A204.1 (cell line): ENCODE data around the gene ZFP69B.
"Not testable (repeated sequence)": the region's sequence is repeated elsewhere in the genome, so short reads cannot be mapped to it uniquely, and the experiment has no call there.

Experiments used
- FAIRE-seq: peaks from 2 replicates; lab custom pipeline; 2012; peaks lifted over from hg19 to GRCh38; lab: Jason Lieb, UNC

ZFP69B gene

DNA sequence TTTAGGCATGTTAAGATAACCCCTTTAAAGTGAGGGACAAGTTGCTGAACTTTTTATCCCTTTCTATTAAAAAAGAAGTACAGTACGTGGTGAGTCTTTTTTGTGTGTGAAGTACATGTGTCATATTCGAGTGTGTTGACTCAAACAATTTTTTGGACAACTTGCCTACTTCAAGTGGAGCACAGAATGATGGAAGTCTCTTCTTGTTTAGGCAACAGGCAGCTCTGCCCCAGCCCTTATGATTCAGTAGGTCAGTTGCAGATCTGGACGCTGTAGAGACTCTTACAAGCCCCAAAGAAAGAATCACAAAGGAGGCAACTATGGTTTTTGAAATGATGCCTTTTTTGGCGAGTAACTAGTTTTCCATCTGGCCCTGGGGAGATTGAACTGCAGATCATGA, 14.4 kb upstream of the ZFP69B start:
- no peak for FAIRE-seq

DNA sequence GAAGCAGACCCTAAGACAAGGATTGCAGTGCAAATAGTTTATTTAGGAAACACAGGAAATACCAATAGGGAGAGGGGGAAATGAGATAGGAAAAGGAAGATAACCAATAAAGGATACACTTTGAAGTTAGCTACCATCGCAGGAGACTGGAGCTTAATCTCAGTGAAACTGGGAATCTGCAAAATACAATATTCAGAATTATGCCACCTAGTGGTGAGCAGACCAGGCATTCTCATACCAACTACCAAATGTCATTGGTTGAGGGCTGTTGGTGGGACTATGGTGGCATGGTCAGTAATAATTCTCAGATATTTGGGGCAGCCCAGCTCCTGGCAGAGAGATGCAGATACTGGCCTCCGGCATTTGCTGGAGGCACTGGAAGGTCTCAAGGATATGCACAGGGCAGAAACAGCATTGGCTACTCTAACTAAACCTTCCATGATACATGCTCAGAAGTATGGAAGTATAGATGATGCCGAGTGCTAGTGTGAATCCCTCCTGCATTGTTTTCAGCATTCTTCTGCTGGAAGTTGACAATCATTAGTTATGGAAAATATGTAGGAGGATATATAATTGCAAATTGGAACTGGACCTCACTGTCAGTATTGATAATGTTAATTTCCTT, 11.8 kb upstream of the ZFP69B start:
- FAIRE-seq: no peak

DNA sequence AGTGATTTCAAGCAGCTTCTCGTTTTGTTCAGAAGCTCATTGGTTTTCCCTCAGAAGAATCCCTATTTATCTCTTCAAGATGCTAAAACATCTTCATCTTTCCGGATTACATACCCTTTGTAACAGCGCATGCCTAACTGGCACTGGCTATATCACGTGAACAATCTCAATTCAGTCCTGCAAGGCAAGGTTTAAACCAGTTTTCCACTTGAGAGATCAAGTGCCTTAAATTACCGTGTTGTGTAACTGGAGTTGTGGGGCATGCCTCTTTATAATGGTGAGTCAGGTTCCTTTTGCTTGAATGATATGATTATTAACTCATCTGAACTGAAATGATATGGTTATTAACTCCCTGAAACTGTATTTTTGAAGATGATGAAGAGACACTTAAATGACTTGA, 11.0 kb upstream of the ZFP69B start:
- no peak for FAIRE-seq

DNA sequence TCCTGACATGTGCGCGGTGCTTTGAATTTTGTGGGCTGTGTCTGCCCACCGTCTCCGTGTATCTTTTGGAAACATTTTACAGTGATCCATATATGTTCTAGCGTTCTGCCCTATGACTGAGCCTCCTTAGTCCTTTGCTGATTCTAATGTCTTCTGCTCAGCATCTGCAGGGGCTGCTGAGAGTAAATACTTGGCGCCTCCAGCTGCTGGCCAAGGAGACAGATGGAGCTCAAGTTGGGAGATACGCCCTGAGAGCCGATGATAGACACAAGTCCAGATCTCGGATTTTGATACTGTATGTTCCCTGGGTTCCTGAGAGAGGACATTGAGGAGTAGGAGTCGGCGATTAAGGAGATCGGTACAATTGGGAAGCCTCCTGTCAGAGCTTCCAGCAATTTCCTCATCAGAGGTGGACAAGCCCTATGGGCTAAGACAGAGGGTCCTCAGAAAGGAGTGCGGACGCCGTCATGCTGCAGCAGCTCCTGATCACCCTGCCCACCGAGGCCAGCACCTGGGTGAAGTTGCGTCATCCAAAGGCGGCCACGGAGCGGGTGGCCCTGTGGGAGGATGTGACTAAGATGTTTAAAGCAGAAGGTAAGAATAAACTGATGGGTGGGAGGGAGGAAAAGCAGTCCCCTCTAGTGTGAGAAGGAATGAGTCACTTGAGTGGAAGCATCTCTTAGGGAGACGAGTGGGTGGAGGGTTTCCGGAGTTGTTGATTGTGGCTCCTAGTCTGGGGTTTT, 390 bp downstream of the ZFP69B start:
- FAIRE-seq: no peak

DNA sequence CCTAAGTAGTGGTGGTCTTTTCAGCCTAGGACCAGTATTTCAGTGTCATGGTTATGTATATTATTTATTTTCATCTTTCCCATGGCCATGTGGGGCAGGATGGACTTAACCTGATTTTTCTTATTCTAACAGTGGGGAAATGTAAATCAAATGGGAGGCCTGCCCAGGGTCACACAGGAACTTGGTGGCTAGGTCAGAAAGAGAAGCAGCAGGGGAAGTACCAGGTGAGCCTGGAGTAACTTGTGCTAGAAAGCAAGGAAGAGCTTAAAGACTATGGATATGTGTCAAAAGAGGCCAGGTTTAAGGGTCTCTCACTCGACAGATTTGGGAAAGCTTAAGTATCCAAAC, 936 bp downstream of the ZFP69B start:
- no peak for FAIRE-seq

DNA sequence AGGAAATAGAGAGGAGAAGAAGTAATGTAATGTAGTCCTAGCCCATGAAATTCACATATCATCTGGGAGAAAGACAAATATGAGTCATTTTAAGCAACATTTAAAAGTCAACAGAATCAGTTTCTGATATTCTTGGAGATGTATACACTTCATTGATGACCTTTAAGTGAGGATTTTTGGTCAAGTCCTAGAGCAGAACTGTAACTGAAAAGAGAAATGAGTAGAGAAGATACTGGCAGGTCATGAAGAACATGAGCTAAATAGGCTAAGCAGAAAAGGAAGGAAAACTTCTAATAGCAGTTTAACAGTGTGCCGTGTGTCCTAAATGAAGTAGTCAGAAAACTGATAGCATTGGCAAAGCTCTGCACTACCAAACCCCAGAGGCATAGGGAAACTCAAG, 4.6 kb downstream of the ZFP69B start:
- no peak for FAIRE-seq

DNA sequence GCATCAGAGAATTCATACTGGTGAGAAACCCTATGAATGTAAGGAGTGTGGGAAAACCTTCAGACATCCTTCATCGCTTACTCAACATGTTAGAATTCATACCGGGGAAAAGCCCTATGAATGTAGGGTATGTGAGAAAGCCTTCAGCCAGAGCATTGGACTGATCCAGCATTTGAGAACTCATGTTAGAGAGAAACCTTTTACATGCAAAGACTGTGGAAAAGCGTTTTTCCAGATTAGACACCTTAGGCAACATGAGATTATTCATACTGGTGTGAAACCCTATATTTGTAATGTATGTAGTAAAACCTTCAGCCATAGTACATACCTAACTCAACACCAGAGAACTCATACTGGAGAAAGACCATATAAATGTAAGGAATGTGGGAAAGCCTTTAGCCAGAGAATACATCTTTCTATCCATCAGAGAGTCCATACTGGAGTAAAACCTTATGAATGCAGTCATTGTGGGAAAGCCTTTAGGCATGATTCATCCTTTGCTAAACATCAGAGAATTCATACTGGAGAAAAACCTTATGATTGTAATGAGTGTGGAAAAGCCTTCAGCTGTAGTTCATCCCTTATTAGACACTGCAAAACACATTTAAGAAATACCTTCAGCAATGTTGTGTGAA, 12.8 kb downstream of the ZFP69B start:
- no peak for FAIRE-seq

DNA sequence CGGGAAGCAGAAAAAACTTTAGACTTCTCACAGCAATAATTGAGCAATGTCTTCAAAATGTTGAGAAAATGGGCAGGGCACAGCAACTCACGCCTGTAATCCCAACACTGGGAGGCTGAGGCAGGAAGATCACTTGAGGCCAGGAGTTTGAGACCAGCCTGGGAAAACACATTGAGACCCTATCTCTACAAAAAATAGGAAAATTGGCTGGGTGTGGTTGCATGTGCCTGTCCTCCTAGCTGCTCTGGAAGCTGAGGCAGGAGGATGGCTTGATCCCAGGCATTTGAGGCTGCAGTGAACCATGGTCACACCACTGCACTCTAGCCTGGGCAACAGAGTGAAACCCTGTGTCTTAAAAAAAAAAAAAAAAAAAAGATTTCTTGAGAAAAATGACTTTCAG, 19.1 kb downstream of the ZFP69B start:
- no peak for FAIRE-seq

DNA sequence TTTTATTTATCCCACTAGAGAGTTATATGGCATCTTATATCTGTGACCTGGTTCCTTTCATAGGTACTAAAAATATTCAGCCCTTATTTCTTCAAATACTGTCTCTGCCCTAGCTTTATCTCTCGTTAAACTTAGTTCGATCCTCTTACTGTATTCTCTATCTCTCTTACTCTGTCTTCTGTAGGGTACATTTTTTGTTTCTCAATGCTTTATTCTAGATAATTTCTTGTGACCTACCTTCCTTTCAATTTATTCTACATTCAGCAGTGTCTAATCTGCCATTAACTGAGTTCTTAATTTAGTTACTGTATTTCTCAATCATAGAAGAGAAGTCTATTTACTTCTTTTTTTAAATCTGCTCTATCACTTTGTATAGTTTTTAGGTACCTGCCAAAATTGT, 25.0 kb downstream of the ZFP69B start:
- no peak for FAIRE-seq

DNA sequence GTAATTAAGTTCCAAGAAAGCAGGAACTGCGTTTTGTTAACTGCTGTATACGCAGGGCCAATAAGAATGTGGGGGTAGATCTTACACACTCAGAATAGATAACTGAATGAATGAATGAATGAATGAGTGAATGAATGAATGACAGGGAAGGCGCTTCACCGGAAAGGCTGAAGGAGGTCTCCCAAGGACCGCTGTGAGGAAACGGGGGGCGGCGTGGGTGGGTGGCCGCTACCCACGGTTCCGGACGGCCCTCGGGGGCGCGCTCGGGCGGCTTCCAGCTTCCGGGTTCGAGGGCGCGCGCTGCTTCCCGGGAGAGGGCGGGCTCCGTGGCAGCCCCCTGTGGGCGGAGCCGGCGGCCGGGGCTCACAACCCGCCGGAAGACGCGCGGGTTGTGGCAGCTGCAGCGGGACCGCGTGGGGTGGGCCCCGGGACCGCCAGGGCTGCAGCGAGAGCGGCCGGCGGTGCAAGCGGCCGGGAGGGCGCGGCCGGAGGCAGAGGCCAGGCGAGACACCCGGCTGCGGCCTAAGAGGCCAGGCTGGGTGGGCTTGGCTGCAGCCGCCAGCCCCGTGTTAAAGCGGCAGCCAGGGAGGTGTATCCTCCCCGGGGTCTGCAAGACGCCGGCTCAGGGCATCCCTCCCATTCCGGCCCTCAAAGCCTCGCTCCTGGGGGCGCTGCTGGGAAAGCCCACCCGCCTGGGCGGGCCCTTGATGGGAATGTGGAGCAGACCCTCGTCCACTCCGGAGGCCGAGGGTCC, 26.8 kb downstream of the ZFP69B start, which contains the start of gene ZFP69:
Gene ZFP69, plus strand, starts transcription at position 367 of the 754 bp plus-strand sequence. CDS start 2,072 bp downstream, outside the sequence.
- no peak for FAIRE-seq

DNA sequence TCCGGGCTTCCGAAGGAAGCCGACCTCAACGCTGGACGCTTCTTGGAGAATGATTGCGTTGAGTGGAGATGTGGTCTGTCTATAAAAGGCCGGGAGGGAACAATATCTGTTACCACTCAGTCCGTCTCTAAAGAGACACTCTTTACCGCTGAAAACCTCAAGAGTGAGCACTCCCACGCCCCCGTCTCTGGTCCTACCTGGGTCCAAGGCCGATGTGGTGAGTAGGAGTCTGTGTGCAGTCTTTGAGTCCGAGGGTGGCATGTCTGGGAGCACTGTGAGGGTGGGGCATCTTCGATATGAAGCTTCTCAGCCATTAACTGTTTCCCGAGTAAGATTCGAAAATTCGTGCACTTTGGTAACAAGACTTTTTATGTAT, 27.4 kb downstream of the ZFP69B start:
- FAIRE-seq: no peak

DNA sequence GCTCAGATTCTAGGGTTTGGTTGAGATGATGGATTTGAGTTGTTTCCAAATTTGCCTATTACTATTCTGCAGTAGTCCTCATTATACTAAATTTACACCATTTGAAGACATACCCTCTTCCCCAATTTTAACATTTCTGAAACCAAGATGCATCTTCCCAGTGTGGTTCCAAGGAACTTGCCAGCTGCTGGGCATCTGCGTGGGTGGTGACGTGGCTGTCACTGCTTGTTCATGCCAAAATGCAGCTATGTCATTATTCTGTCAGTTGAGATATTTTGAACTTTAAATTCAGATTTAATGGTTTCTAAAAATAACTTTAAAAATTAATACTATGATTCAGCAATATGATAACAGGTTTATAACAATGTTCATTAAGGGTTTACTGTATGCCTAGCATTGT, 28.0 kb downstream of the ZFP69B start:
- no peak for FAIRE-seq

DNA sequence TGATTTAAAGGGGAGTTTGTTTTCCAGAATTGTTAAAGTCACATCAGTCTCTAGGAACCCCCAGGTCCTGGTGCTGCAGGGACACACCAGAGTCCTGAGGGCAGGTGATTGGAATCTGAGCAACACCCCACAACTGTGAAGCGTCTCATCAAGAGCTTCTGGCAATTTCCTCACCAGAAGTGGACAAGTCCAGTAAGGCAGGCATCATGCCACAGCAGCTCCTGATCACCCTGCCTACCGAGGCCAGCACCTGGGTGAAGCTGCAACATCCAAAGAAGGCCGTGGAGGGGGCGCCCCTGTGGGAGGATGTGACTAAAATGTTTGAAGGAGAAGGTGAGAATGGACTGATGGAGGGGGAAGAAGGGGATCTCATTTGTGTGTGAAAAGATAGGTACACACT, 28.9 kb downstream of the ZFP69B start:
- no peak for FAIRE-seq

DNA sequence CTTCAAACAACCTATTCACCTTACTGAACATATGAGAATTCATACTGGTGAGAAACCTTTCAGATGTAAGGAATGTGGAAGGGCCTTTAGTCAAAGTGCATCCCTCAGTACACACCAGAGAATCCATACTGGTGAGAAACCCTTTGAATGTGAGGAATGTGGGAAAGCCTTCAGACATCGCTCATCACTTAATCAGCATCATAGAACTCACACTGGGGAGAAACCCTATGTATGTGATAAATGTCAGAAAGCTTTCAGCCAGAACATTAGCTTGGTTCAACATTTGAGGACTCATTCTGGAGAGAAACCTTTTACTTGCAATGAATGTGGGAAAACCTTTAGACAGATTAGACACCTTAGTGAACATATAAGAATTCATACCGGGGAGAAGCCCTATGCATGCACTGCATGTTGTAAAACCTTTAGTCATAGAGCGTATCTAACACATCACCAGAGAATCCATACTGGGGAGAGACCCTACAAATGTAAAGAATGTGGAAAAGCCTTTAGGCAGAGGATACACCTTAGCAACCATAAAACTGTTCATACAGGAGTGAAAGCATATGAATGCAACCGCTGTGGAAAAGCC, 45.1 kb downstream of the ZFP69B start:
- no peak for FAIRE-seq

DNA sequence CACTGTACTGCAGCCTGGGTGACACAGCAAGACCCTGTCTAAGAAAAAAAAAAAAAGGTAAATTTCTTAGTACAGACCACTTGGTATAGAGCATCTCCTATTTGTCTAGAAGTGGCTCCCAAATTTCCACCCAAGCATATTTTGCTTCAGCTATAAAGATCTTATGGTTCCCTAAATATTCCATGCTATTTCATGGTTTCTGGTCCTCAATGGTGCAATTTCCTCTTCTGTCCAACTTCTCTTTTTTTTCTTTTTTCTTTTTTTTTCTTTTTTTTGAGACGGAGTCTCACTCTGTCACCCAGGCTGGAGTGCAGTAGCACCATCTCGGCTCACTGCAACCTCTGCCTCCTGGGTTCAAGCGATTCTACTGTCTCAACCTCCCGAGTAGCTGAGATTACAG, 52.4 kb downstream of the ZFP69B start:
- not testable (repeated sequence) for FAIRE-seq

DNA sequence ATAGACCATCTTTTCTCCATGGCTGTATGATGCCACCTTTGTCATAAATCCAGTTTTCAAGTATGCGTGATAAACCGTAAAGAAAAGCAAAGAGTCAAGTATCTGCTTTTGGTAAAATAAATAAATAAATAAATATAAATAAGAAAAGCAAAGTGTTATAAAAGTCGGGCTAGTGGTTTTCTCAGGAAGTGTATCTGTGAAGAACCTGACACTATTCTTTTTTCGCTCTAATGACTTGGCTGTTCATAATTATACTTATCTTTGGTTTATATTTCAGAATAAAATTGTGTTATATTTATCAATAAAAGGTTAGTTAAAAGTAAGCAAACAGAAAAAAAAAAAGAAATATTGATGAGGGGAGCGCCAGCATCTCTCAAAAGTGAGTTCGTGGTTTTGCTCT, 57.7 kb downstream of the ZFP69B start:
- no peak for FAIRE-seq

DNA sequence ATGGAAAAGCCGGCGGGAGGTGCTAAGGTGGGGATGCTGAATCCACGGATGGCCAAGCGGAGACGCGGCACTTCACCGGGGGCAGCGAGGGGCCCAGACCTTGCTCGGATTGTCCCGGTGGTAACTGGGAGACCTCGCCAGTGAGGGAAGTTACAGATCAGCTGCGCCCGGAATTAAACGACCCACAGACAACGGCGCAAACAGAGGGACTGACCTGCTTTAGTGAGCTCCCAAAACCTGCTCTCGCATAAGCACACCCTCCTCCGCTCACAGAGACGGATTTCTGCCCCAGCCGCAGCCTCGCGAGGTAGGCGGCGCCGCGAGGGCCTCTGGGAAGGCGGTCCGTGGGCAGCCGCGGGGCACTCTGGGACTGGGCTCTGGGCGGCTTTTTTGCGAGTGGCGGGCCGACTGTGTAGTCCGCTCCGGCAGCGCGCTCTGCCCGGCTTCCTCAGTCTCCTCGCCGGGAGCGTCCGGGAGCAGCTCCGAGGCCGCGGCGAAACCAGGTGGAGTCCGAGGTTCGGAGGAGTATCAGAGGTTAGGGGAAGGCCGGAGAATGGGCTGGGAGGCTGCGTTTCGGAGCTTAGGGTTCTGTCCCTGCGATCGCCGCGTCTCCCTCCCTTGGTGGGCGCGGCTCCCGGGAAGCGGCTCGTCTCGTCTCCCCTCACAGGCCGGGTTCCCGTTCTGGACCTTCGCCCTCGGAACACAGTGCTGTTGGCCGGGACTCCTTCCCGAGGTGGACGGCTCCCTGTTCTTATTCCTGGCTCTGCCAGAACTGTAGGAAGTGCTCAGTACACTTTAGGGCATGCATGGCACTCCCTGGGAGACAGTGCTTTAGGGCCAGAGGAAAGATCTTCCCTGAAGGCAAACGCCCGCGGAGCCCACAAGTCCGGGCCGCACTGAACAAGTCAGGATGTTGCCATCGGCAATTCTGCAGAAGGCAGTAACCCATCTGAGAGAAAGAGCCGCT, 58.4 kb downstream of the ZFP69B start, which contains the start of gene EXO5:
Gene EXO5, plus strand, starts transcription at position 393 of the 967 bp plus-strand sequence. CDS start 5,778 bp downstream, outside the sequence.
- peak; percentile 27 for FAIRE-seq
